Fibroblast of skin of left biceps (primary cell): ENCODE results near the gene IRF4.

ENCODE experiments used
- DNase-seq, 2 experiments: peaks; one replicate each; pipeline ENCODE4 v3.0.0-alpha.2; 2013; ENCODE audit warnings: low read depth in 2 of 2

The IRF4 gene

DNA sequence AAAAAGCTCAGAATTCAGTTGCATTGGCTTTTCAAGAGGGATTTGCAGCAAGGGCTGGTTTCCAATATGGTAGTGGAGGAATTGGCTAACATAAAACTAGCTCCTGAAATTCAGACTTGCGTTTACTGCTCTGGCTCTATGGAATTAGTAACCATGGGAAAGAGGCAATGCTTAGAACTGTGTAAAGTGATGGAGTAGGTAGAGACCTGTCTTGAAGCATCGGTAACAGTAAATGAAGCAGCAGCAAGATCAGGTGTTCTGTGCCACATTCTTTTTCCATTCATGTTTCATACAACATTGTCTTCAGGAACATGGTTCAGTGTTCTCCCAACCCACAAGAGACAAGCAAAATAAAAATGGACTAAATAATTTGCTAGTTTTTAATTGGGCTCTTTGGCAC, 6.5 kb downstream of the IRF4 start:
- DNase-seq: no peak

DNA sequence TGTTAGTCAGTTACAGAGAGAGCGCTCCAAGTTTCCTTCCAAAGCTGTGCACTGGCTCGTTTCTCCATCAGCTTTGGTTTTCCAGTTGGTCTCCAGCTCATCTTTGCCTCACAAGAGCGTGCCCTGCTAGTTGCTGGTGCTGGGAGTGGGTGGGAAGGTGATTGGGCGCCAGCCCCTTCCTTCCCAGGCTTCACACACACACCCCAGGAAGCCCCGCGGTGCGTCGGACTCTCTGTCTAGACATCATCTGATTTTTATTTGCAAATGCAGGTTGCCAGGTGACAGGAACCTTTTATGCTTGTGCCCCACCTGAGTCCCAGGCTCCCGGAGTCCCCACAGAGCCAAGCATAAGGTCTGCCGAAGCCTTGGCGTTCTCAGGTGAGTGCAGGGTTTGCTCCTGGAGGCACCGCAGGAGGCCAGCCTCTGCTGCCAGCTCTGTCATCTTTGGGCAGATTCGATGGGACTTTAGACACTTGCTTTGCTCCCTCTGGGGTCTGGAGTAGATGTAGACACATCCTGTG, 7.1 kb downstream of the IRF4 start:
- DNase-seq: no peak

DNA sequence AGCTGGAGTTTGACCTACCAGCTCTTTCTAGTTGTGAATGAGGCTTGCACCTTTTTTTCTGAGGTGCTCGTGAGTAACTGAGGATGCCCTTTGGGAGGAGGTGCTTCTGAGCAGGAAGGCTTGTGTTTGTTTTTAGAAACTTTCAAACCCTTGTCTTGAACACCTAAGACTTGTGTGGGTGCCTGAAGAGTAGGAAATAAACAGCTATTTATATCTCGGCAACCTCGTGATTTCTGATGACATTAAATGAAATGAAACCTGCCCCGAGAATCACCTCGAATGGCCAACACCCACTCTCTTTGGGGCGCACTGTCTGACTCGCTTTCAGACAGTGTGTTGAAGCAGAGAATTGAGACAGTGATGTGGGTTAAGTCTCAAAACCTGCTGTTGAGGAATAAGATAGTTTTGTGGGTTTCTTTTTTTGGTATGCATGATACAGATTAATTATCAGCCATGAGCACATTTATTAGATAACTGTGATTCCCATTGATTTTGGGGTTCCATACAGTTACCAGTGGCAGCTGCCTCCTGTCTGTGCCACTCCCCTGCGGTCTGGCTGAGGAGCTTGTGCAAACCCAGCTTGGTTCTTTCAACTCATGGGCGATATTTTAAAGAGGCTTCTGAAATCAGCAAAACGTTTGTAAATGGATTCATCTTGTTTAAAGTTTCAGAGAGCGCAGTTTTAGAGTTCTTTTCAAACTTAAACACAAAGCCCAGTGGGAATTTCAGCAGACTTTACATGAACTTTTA, 8.4 kb downstream of the IRF4 start:
- DNase-seq: no peak

DNA sequence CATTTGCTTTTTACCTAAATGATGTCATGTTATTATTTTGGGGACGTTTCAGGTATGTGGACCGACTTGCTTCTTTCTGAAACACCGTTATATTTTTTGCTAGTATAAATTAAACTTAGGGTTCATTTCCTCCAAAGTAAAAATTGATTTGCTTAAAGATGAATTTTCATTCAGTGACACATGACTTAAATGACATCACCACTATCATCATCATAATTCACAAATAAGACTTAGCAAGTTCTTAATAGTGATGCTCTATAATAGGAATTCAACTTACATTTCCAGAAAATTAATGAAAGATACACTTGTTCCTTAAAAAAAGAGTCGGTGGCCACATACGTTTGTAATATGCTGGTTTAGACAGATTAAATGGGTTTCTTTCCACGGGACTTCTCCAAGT, 9.3 kb downstream of the IRF4 start:
- DNase-seq: no peak

DNA sequence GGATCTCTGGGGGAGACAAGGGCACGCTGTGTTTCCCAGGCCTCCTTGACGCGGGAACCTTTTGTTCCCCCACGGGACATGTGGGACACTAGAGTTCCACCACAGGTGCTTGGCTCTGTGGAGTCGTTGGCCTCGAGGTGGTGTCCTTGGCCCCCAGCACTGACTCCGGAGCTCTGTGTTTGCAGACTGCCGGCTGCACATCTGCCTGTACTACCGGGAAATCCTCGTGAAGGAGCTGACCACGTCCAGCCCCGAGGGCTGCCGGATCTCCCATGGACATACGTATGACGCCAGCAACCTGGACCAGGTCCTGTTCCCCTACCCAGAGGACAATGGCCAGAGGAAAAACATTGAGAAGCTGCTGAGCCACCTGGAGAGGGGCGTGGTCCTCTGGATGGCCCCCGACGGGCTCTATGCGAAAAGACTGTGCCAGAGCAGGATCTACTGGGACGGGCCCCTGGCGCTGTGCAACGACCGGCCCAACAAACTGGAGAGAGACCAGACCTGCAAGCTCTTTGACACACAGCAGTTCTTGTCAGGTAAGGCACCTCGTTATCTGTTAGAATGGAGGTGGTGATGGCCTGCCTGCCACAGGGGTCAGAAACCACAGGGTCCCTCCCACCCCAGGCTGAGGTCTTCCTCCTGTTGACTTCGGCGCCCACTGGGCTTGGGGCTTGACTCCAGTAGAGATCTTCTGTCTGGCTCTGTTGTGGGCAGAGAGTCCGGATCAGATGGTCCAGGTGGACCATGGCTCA, 9.9 kb downstream of the IRF4 start:
- DNase-seq: no peak

DNA sequence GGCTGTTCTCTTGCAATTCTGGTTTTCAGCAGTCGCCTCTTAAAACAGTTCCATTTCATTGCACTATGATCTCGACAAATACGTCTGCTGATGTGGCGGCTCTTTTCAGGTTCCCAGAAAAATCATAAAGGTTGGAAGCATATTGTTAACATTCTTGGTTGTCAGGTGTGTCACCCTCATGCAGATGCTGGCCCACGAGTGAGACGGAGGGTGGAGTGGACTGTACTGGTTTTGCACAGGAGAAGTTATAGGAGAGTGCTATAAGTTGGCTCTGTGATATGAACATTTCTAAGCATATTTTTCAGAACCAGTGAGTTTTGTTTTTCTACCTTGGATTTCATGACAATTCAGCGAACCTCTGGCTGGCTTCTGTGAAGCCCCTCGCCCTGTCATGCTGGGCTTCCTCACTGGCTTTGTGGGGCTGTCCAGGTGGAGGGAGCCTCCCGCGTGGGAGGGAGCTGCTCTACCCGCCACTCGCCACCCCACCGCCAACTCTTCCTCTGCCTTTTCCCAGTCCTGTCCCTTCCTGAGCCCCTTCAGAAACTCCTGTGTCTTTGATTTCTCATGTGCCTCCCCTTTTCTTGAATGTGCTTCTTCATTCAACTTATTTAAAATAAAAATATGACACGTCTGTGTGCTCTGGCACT, 10.6 kb downstream of the IRF4 start:
- no peak for DNase-seq

DNA sequence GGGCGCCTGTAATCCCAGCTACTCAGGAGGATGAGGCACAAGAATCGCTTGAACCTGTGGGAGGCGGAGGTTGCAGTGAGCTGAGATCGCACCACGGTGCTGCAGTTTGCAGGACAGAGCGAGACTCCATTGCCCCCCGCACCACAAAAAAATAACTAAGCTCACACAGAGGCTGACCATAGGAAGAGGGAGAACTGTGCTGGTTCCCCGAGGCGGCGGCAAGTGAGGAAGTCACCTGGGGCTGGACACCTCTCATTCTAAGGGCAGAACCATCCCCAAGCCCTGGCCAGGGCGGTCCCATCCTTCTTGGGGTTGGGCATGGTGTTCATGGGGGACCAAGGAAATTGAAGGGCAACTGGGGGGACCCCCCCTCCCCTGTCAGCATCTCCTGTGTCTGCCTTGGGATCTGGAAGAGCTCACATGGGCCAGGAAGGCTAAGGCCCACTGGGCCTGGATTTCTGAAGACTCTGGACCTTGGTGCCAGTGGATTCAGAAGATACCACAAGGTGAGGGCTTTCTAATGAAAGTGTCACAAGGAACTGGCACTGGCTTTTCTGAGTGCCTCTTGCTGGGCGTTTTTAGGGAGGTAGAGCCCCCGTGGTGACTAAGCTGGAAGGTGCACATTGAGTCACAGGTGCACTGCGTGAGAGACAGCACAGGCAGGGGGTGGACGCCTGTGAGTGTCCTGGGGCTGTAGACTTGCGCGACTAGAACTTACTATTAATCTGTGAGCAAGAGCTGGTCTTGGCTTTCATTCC, 11.5 kb downstream of the IRF4 start:
- DNase-seq: no peak

DNA sequence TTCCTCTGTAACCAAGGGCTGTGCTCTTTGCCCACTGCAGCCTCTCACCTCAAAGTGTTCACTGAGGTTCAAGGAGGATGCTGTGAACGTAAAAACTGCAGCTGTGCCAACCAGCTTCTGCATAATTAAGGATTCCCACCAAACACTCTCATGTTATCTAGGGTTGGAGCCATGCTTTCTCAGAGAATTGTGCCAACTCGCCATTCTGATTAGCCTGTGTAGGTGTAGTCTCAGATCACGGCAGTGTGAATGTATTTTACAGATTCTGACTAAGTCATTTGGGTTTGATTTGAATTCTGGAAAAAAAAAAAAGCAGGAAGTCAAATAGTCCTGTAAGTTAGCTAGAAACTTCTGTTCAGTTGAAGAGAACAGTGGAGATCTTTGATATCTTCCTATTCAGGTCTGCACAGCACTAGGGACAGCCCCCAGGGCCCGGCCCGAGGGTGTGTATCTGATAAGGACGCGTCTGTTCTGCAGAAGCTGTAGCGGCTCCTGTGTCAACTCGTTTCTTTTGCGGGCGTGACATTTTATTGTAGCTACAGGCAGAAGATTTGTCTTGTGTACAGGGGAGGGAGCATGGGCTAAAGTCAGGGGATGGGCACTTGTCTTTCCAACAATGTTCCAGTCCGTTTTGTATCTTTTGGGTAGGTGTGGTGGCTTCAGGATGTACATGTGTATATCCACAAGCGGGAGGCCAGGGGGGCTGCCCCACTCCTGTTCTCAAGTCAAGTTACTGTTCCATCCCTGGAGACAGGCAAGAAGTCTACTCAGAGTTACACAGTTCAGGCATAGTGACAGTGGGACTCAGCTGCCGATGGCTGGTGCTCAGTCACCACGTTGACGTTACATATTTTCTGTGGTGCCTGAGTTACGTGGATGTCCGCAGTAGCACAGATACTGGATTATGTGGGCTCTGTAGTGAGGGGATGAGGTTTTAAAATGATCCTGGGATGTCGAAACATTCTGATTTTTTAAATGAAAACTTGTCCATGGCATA, 12.4 kb downstream of the IRF4 start:
- DNase-seq: no peak

DNA sequence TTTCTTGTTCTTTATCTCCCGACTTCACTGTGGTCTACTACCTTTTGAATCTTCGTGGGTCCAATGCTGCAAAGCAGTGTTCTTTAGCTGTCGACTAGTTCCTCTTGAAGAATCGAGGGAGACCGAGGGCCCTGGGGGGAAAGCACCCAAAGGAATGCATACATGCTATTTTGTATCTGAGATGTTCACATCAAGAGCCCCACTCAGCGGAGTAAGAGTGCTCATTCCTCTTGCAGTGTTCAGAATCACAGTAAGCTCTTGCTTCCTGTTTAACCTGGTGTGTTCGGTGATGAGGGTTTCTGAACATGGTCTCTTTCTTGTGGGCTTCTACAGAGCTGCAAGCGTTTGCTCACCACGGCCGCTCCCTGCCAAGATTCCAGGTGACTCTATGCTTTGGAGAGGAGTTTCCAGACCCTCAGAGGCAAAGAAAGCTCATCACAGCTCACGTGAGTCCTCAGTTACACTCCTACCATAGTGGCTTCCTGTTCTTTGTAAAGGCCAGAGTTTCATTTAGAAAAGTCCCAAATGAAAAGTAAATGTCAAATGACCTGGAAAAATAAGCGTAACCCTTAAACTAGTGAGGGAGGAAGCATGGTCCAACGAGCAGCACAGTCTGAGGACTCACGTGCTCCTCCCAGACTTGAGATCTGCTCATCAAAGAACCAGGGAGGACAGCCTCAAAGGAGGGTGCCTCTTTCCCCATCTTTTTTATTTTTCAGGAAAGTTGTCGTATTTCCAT, 13.3 kb downstream of the IRF4 start:
- DNase-seq: no peak

DNA sequence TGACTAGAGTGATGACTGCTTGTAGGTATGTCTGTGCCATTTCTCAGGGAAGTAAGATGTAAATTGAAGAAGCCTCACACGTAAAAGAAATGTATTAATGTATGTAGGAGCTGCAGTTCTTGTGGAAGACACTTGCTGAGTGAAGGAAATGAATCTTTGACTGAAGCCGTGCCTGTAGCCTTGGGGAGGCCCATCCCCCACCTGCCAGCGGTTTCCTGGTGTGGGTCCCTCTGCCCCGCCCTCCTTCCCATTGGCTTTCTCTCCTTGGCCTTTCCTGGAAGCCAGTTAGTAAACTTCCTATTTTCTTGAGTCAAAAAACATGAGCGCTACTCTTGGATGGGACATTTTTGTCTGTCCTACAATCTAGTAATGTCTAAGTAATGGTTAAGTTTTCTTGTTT, 16.6 kb downstream of the IRF4 start:
- DNase-seq: no peak

DNA sequence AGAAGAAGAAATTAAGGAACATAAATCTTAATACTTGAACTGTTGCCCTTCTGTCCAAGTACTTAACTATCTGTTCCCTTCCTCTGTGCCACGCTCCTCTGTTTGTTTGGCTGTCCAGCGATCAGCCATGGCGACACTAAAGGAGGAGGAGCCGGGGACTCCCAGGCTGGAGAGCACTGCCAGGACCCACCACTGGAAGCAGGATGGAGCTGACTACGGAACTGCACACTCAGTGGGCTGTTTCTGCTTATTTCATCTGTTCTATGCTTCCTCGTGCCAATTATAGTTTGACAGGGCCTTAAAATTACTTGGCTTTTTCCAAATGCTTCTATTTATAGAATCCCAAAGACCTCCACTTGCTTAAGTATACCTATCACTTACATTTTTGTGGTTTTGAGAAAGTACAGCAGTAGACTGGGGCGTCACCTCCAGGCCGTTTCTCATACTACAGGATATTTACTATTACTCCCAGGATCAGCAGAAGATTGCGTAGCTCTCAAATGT, 17.1 kb downstream of the IRF4 start:
- DNase-seq: no peak

DNA sequence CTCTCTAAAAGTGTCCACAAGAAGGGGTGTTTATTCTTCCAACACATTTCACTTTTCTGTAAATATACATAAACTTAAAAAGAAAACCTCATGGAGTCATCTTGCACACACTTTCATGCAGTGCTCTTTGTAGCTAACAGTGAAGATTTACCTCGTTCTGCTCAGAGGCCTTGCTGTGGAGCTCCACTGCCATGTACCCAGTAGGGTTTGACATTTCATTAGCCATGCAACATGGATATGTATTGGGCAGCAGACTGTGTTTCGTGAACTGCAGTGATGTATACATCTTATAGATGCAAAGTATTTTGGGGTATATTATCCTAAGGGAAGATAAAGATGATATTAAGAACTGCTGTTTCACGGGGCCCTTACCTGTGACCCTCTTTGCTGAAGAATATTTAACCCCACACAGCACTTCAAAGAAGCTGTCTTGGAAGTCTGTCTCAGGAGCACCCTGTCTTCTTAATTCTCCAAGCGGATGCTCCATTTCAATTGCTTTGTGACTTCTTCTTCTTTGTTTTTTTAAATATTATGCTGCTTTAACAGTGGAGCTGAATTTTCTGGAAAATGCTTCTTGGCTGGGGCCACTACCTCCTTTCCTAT, 17.9 kb downstream of the IRF4 start:
- DNase-seq: no peak

DNA sequence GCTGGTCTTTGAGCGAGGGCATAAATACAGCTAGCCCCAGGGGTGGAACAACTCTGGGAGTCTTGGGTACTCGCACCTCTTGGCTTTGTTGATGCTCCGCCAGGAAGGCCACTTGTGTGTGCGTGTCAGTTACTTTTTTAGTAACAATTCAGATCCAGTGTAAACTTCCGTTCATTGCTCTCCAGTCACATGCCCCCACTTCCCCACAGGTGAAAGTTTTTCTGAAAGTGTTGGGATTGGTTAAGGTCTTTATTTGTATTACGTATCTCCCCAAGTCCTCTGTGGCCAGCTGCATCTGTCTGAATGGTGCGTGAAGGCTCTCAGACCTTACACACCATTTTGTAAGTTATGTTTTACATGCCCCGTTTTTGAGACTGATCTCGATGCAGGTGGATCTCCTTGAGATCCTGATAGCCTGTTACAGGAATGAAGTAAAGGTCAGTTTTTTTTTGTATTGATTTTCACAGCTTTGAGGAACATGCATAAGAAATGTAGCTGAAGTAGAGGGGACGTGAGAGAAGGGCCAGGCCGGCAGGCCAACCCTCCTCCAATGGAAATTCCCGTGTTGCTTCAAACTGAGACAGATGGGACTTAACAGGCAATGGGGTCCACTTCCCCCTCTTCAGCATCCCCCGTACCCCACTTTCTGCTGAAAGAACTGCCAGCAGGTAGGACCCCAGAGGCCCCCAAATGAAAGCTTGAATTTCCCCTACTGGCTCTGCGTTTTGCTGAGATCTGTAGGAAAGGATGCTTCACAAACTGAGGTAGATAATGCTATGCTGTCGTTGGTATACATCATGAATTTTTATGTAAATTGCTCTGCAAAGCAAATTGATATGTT, 19.2 kb downstream of the IRF4 start:
- no peak for DNase-seq

DNA sequence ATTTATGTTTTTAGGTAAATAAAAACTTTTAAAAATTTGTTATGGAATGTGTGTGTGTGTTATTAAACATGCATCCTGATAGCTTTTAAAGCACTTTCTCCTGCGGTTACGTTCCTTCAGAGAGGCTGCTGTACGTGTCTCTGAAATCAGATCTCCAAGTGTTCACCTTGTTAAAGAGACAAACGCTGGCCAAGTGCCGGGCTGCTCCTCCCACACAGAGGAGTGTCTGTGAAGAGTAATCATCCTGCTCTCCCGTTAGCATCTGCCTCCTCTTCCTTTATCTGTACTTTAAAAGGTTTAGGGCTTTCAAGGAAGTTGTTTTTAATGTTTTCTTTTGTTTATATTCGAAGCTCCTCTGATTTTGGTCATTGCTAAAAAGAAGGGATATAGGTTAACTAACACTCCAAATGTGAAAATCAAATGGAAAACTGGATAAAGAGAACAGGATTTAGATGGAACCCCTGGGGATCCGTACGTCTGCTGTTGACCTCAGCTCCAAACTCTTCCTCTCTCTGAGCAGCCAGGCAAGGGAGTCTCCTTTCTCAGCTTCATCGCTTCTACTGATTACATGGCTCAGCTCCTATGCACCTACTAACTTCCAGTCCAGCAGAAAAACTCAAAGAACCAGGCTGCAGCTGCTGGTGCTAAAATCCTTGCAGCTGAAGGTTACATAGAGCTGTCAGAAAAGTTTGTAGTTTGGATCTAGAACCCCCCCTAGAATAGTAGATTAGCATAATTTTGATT, 20.0 kb downstream of the IRF4 start:
- no peak for DNase-seq

DNA sequence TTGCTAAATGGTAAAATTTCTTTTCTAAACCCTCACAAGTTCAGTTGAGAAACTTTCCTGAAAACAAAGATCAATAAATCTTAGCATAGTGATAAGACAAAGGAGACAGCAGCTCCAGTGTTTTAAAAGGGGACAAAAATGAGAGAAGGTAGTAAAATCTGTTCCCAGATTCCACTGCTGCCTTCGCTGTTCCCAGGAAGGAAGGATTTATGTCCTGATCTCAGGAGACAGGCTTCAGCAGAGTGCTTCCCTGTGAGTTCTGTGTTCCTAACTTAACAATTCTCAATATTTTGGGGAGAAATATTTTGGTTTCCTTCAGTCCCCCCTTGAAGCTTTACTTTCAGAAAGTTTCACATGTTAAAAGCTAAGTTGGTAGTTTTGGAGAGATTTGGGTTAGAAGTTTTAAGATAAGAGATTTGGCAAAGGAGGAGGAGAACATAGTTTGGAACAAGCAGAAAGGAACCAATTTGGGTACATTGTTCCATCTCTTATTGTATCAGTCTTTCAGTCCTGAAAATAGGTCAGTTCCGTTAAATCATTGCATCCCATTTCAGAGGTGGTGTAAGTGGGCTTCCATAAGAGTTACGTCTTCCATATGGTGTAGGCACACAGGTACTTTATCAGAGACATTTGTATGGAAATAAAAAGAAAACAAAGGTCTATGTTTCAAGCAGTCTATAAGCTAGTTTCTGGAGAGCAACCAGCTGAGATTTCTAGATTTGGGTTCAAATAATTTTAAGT, 20.8 kb downstream of the IRF4 start:
- no peak for DNase-seq

DNA sequence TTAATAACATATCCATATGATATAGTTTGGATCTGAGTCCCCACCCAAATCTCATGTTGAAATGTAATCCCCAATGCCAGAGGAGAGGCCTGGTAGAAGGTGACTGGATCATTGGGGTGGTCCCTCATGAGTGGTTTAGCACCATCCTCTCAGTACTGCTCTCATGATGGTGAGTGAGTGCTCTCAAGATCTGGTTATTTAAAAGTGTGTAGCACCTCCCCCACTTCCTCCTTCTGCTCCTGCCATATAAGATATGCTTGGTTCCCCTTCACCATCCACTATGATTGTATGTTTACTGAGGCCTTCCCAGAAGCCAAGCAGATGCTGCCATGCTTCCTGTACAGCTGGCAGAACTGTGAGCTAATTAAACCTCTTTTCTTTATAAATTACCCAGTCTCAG, 22.9 kb downstream of the IRF4 start:
- no peak for DNase-seq

DNA sequence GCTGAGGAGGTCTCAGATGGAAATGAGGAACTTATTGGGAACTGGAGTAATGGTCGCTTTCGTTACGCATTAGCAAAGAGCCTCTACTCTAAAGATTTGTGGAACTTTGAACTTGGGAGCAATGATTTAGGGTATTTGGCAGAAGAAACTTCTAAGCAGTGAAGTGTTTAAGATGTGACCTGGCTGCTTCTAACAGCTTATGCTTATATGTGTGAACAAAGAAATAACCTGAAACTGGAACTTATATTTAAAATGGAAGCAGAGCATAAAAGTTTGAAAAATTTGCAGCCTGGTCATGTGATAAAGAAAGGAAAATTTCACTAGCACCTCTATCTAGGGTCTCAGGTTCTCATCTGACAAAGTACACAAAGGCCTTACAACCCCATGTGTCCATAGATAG, 23.5 kb downstream of the IRF4 start:
- DNase-seq: no peak
